ENCODE data around the gene RABGAP1.

GRCh38 chr9:123132696-123133095 lies 191.9 kb downstream of the RABGAP1 start:
- TF ChIP-seq CTCF (conservative IDR thresholded peaks at IDR 0.05) (no peak), EZH2 (IDR thresholded peaks at IDR 0.05; ENCODE audit: low read depth) (no peak)
